Measurements from ENCODE around the gene SCAPER.

The SCAPER gene

GRCh38 chr15:76465728-76466127 is 439.4 kb downstream of the SCAPER start:
- H3K27ac ChIP-seq = no peak overlapping the region
- no peaks in the 10 kb centered on the region for H3K9me3 ChIP-seq
- no peaks in the 10 kb centered on the region for H3K27me3 ChIP-seq
- no peak overlapping the region for H3K4me3 ChIP-seq (ENCODE audit: low read depth in 1 of 2, low read length in 1 of 2)
- H3K36me3 ChIP-seq = no peaks in the 10 kb centered on the region
- no peaks in the 10 kb centered on the region for H3K4me1 ChIP-seq (ENCODE audit: control insufficient read depth in 1 of 2, insufficient read depth in 1 of 2, low read depth in 1 of 2, low read length in 1 of 2)
- no peak for TF ChIP-seq CTCF (IDR thresholded peaks at IDR 0.05)

- Histone ChIP-seq H3K4me3 (ENCODE audit: low read depth in 1 of 2, low read length in 1 of 2) (no peak overlapping the region), H3K27ac (no peak overlapping the region), H3K9me3 (no peaks in the 10 kb centered on the region), H3K4me1 (ENCODE audit: control insufficient read depth in 1 of 2, insufficient read depth in 1 of 2, low read depth in 1 of 2, low read length in 1 of 2) (no peaks in the 10 kb centered on the region), H3K27me3 (no peaks in the 10 kb centered on the region), H3K36me3 (no peaks in the 10 kb centered on the region)
- TF ChIP-seq CTCF (IDR thresholded peaks at IDR 0.05) = no peak
Measured at GRCh38 chr15:76464247-76464646, 440.9 kb downstream of the SCAPER start.

GRCh38 chr15:76460871-76461270 is 444.3 kb downstream of the SCAPER start:
- Histone ChIP-seq H3K4me3 (ENCODE audit: low read depth in 1 of 2, low read length in 1 of 2) (no peak overlapping the region), H3K27me3 (no peaks in the 10 kb centered on the region), H3K9me3 (no peaks in the 10 kb centered on the region), H3K36me3 (no peaks in the 10 kb centered on the region), H3K27ac (no peak overlapping the region), H3K4me1 (ENCODE audit: control insufficient read depth in 1 of 2, insufficient read depth in 1 of 2, low read depth in 1 of 2, low read length in 1 of 2) (no peaks in the 10 kb centered on the region)
- TF ChIP-seq CTCF (IDR thresholded peaks at IDR 0.05) = no peak

GRCh38 chr15:76460347-76460746 is 444.8 kb downstream of the SCAPER start:
- H3K27me3 ChIP-seq = no peaks in the 10 kb centered on the region
- no peak for TF ChIP-seq CTCF (IDR thresholded peaks at IDR 0.05)
- H3K36me3 ChIP-seq = no peaks in the 10 kb centered on the region
- no peak overlapping the region for H3K4me3 ChIP-seq (ENCODE audit: low read depth in 1 of 2, low read length in 1 of 2)
- no peaks in the 10 kb centered on the region for H3K9me3 ChIP-seq
- H3K27ac ChIP-seq = no peak overlapping the region
- no peaks in the 10 kb centered on the region for H3K4me1 ChIP-seq (ENCODE audit: control insufficient read depth in 1 of 2, insufficient read depth in 1 of 2, low read depth in 1 of 2, low read length in 1 of 2)

GRCh38 chr15:76451540-76451939 is 453.6 kb downstream of the SCAPER start:
- no peaks in the 10 kb centered on the region for H3K27me3 ChIP-seq
- H3K4me1 ChIP-seq (ENCODE audit: control insufficient read depth in 1 of 2, insufficient read depth in 1 of 2, low read depth in 1 of 2, low read length in 1 of 2) = no peaks in the 10 kb centered on the region
- no peaks in the 10 kb centered on the region for H3K9me3 ChIP-seq
- TF ChIP-seq CTCF (IDR thresholded peaks at IDR 0.05) = no peak
- H3K4me3 ChIP-seq (ENCODE audit: low read depth in 1 of 2, low read length in 1 of 2) = no peak overlapping the region
- H3K36me3 ChIP-seq = no peaks in the 10 kb centered on the region
- no peak overlapping the region for H3K27ac ChIP-seq

- no peak overlapping the region for H3K27ac ChIP-seq
- H3K27me3 ChIP-seq = no peaks in the 10 kb centered on the region
- no peaks in the 10 kb centered on the region for H3K9me3 ChIP-seq
- no peaks in the 10 kb centered on the region for H3K4me1 ChIP-seq (ENCODE audit: control insufficient read depth in 1 of 2, insufficient read depth in 1 of 2, low read depth in 1 of 2, low read length in 1 of 2)
- no peak overlapping the region for H3K4me3 ChIP-seq (ENCODE audit: low read depth in 1 of 2, low read length in 1 of 2)
- H3K36me3 ChIP-seq = no peaks in the 10 kb centered on the region
- TF ChIP-seq CTCF (IDR thresholded peaks at IDR 0.05) = no peak
Measured at GRCh38 chr15:76449455-76449854, 455.7 kb downstream of the SCAPER start.

All from neutrophil (primary cell).